ENCODE measurements around the gene POGLUT2.

- TF ChIP-seq CTCF (IDR thresholded peaks at IDR 0.05; ENCODE audit: low read depth, low read length, missing input control) (no peak), GABPA (IDR thresholded peaks at IDR 0.05 in 1 of 2, conservative IDR thresholded peaks at IDR 0.05 in 1 of 2) (no peak), MAX (IDR thresholded peaks at IDR 0.05) (no peak), HNF4G (IDR thresholded peaks at IDR 0.05) (no peak), FOXA1 (IDR thresholded peaks at IDR 0.05) (no peak), YY1 (IDR thresholded peaks at IDR 0.05) (no peak), ZBTB33 (IDR thresholded peaks at IDR 0.05) (no peak), TAF1 (conservative IDR thresholded peaks at IDR 0.05) (no peak), NR2F2 (IDR thresholded peaks at IDR 0.05) (no peak), SP1 (IDR thresholded peaks at IDR 0.05) (no peak), REST (IDR thresholded peaks at IDR 0.05) (no peak), RXRA (IDR thresholded peaks at IDR 0.05) (no peak), JUND (IDR thresholded peaks at IDR 0.05) (no peak), RAD21 (IDR thresholded peaks at IDR 0.05) (no peak)
These were observed 39.9 kb downstream of the POGLUT2 start for GRCh38 chr13:102758842-102759241.

Measured in liver (tissue), 3 donors.